HepG2 (cell line): ENCODE measurements around the gene SMAD3. TPM values are rescaled to one million over a fixed set of nuclear protein-coding genes. Genes with fewer than 3 reads are reported as not detected.

Experiments used
- ATAC-seq: fragments of 200-7000 bp; cut with Tn5 transposase; 3 replicates; pipeline ENCODE4 v1.9.1; 2020; ENCODE audit warnings: mild to moderate bottlenecking, moderate library complexity
- BruUV-seq: library from RNA; stranded (reverse); fragments of 400-500 nt; replicated peaks from 2 replicates; lab custom pipeline; 2021; lab: Mats Ljungman, UMichigan
- CTCF ChIA-PET: fragments of 300-600 bp; formaldehyde crosslinking; extraction: SDS; loops from one replicate; lab custom pipeline; 2021; ENCODE audit warnings: low total read pairs, inconsistent platforms, low intra/inter-chr PET ratio; lab: Yijun Ruan, JAX
- POLR2A ChIA-PET: fragments of 350-600 bp; sonication (Branson Sonifier 250); formaldehyde crosslinking; loops from one replicate; lab custom pipeline; 2020; ENCODE audit warnings: antibody characterized with exemption, inconsistent platforms; lab: Yijun Ruan, JAX
- DNase-seq: peaks from one replicate; pipeline ENCODE4 v3.0.0-alpha.2; 2015; ENCODE audit warnings: low spot score
- FAIRE-seq: peaks from 3 replicates; lab custom pipeline; 2011; peaks lifted over from hg19 to GRCh38; lab: Jason Lieb, UNC
- H2AFZ ChIP-seq: one replicate; pipeline ENCODE4 v1.6.1; 2011; ENCODE audit warnings: low read length, inconsistent platforms
- H3K27ac ChIP-seq: fragments of 300-600 bp; 3 replicates; pipeline ENCODE4 v1.8.0; 2011; ENCODE audit warnings: mixed run types, mild to moderate bottlenecking, mixed read lengths, low read length, inconsistent platforms; ENCODE audit not compliant: insufficient read depth; ENCODE audit errors: extremely low read length
- H3K27me3 ChIP-seq, 2 experiments: fragments of 200-600 bp in 1 of 2; 2 replicates in 1 of 2; 3 replicates in 1 of 2; pipeline versions ENCODE4 v1.6.0 to v1.8.0; 2011; ENCODE audit warnings: low read length in 2 of 2, mild to moderate bottlenecking in 2 of 2, moderate library complexity in 2 of 2, inconsistent platforms in 1 of 2; ENCODE audit not compliant: insufficient read depth in 2 of 2, control insufficient read depth in 1 of 2
- H3K36me3 ChIP-seq, 2 experiments: fragments of 200-600 bp in 1 of 2; replicated peaks in 1 of 2; 2 replicates in 1 of 2; 3 replicates in 1 of 2; pipeline versions ENCODE4 v1.5.1 to v1.8.0; 2011; ENCODE audit warnings: low read length in 2 of 2, inconsistent platforms in 1 of 2; ENCODE audit not compliant: insufficient read depth in 2 of 2, control insufficient read depth in 1 of 2
- H3K4me1 ChIP-seq: 2 replicates; pipeline ENCODE4 v1.5.1; 2012; ENCODE audit warnings: low read length, inconsistent platforms; ENCODE audit not compliant: insufficient read depth
- H3K4me2 ChIP-seq: 2 replicates; pipeline ENCODE4 v1.6.0; 2011; ENCODE audit warnings: low read depth, low read length, inconsistent platforms
- H3K4me3 ChIP-seq, 3 experiments: fragments of 200-600 bp in 1 of 3; sonication (generic), shearing (Covaris generic) in 1 of 3; replicated peaks in 1 of 3; 2 replicates each; pipeline ENCODE4 v1.5.1; 2011 to 2016; ENCODE audit warnings: low read length in 3 of 3, inconsistent platforms in 2 of 3, low read depth in 2 of 3, mild to moderate bottlenecking in 2 of 3, control low read depth in 1 of 3, mixed read lengths in 1 of 3; ENCODE audit not compliant: insufficient read depth in 1 of 3
- H3K79me2 ChIP-seq: one replicate; pipeline ENCODE4 v1.6.1; 2011; ENCODE audit warnings: low read length, inconsistent platforms; ENCODE audit not compliant: insufficient read depth
- H3K9ac ChIP-seq: 2 replicates; pipeline ENCODE4 v1.6.0; 2011; ENCODE audit warnings: mild to moderate bottlenecking, low read depth, low read length, inconsistent platforms; ENCODE audit not compliant: insufficient read depth
- H3K9me3 ChIP-seq: 2 replicates; pipeline ENCODE4 v1.5.1; 2012; ENCODE audit warnings: mild to moderate bottlenecking, low read length
- H4K20me1 ChIP-seq: 2 replicates; pipeline ENCODE4 v1.6.0; 2011; ENCODE audit warnings: inconsistent platforms, mild to moderate bottlenecking, low read length, moderate library complexity; ENCODE audit not compliant: insufficient read depth
- ATF5 ChIP-seq: sonication (generic); formaldehyde crosslinking; IDR thresholded peaks from 2 replicates; pipeline ENCODE4 v1.4.0; 2020; ENCODE audit warnings: mild to moderate bottlenecking, low read depth, missing genetic modification reagents
- CC2D1A ChIP-seq: sonication (generic); formaldehyde crosslinking; IDR thresholded peaks from 2 replicates; pipeline ENCODE4 v1.8.1; 2023; ENCODE audit warnings: mild to moderate bottlenecking, missing genetic modification reagents
- HMG20A ChIP-seq: IDR thresholded peaks from 2 replicates; pipeline ENCODE4 v1.6.1; 2016; ENCODE audit warnings: borderline replicate concordance
- KLF9 ChIP-seq: IDR thresholded peaks from 2 replicates; pipeline ENCODE4 v1.6.1; 2016; ENCODE audit warnings: low read depth
- PAWR ChIP-seq: sonication (generic); formaldehyde crosslinking; IDR thresholded peaks from 2 replicates; pipeline ENCODE4 v1.4.0; 2020; ENCODE audit warnings: missing genetic modification reagents, mild to moderate bottlenecking, borderline replicate concordance
- PRPF4 ChIP-seq: fragments of 200-400 bp; formaldehyde crosslinking; IDR thresholded peaks from 2 replicates; pipeline ENCODE4 v1.6.1; 2016; ENCODE audit warnings: low read length, low read depth; ENCODE audit not compliant: poor library complexity, severe bottlenecking
- ZFP36 ChIP-seq: fragments of 150-350 bp; IDR thresholded peaks from 2 replicates; pipeline ENCODE4 v1.6.1; 2018; ENCODE audit warnings: borderline replicate concordance, low read length, low read depth; ENCODE audit not compliant: partially characterized antibody
- ZNF121 ChIP-seq: sonication (generic); formaldehyde crosslinking; IDR thresholded peaks from 2 replicates; pipeline ENCODE4 v1.5.0; 2020; ENCODE audit warnings: mild to moderate bottlenecking, missing genetic modification reagents
- ZNF326 ChIP-seq: sonication (generic); formaldehyde crosslinking; IDR thresholded peaks from 2 replicates; pipeline ENCODE4 v1.4.0; 2020; ENCODE audit warnings: missing genetic modification reagents, borderline replicate concordance
- ZNF414 ChIP-seq: sonication (generic); formaldehyde crosslinking; IDR thresholded peaks from 2 replicates; pipeline ENCODE4 v1.5.0; 2020; ENCODE audit warnings: missing genetic modification reagents
- ZNF431 ChIP-seq: sonication (generic); formaldehyde crosslinking; IDR thresholded peaks from 2 replicates; pipeline ENCODE4 v1.9.0; 2022; ENCODE audit warnings: missing genetic modification reagents, low read depth, mild to moderate bottlenecking, borderline replicate concordance
- ZNF598 ChIP-seq: sonication (generic); formaldehyde crosslinking; IDR thresholded peaks from 2 replicates; pipeline ENCODE4 v1.5.1; 2020; ENCODE audit warnings: mild to moderate bottlenecking, missing genetic modification reagents, borderline replicate concordance
- ZNF616 ChIP-seq: sonication (generic); formaldehyde crosslinking; IDR thresholded peaks from 2 replicates; pipeline ENCODE4 v1.5.0; 2020; ENCODE audit warnings: low read depth, mild to moderate bottlenecking, missing genetic modification reagents
- ZNF7 ChIP-seq: IDR thresholded peaks from 2 replicates; pipeline ENCODE4 v1.6.1; 2016; ENCODE audit warnings: missing biosample characterization, missing genetic modification reagents
- ZNF839 ChIP-seq: sonication (generic); formaldehyde crosslinking; IDR thresholded peaks from 2 replicates; pipeline ENCODE4 v1.4.0; 2020; ENCODE audit warnings: missing genetic modification reagents, mild to moderate bottlenecking, borderline replicate concordance
- WGBS: methylation state at CpG from one replicate; pipeline ENCODE4 v1.1.6; 2017; ENCODE audit warnings: low lambda C conversion rate; 5-methylcytosine and 5-hydroxymethylcytosine counted together
- in situ Hi-C: cut with HindIII; loops from 2 replicates; pipeline ENCODE4 v1.10.0; 2017; ENCODE audit warnings: low pct_unique_long_range_greater_than_20kb; ENCODE audit not compliant: extremely low pct_ligation_motif_present
- intact Hi-C: fragments of 100-400 bp; cut with micrococcal nuclease; formaldehyde crosslinking; loops from one replicate; pipeline ENCODE4 v1.10.0; 2022; ENCODE audit not compliant: unreplicated experiment
- polyA plus RNA-seq, 8 experiments: library from polyadenylated mRNA; depleted of rRNA in 3 of 8; stranded (reverse) in 7 of 8; unstranded in 1 of 8; fragments of >200 nt; fragmentation: Illumina TruSeq in 4 of 8; extraction: Trizol in 4 of 8; gene quantifications; 2 replicates each; pipeline versions ENCODE4 v1.2.1 to v1.2.3, GENCODE V29; 2011 to 2016; ENCODE audit warnings: low read depth in 4 of 8, missing spikeins in 1 of 8, mixed read lengths in 1 of 8; ENCODE audit not compliant: insufficient read depth in 1 of 8
- total RNA-seq, 5 experiments: library from RNA; depleted of rRNA; stranded (reverse); fragments of >200 nt; fragmentation: Illumina TruSeq; extraction: Trizol; gene quantifications; 2 replicates each; pipeline ENCODE4 v1.2.3, GENCODE V29; 2016; ENCODE audit warnings: low read depth in 1 of 5
- TF ChIP-seq, protein P1 (sequence below): sonication (generic); formaldehyde crosslinking; IDR thresholded peaks from 2 replicates; pipeline ENCODE4 v1.4.0; 2020; ENCODE audit warnings: missing genetic modification reagents, low read depth, mild to moderate bottlenecking, borderline replicate concordance

Gene SMAD3
- total and polyA plus RNA-seq, 2 of the 13 experiments (the other 11 are each of a cell fraction or from before 2014, with no cell fraction given) = 8.6 to 56.3 TPM

DNA sequence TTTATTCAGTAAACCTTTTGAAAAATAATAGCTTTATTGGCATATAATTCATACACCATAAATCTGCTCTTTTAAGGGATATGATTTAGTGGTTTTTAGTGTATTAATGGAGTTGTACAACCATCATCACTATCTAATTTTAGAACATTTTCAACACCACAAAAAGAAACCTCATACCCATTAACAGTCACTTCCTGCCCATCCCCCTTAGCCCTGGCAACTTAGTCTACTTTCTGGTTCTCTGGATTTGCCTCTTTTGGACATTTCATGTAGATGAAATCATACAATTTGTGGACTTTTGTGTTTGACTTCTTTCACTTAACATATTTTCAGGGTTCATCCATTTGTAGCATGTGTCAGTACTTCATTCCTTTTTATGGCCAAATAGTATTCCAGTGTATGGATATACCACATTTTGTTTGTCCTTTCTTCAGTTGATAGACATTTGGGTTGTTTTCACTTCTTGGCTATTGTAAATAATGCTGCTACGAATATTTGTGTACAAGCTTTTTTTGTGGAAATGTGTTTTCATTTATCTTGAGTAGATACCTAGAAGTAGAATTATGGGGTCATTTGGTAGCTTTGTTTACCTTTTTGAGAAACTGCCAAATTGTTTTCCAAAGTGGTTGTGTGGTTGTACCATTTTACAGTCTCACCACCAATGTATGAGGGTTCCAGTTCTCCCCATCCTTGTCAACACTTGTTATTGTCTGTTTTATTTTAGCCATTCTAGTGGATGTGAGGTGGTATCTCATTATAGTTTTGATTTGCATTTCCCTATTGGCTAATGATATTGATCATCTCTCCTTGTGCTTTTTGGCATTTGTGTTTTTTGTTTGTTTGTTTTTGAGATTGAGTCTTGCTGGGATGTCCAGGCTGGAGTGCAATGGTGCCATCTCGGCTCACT is 45.8 kb downstream of the SMAD3 start:
- Histone ChIP-seq H3K9ac (no peak overlapping the region), H3K27ac (no peak overlapping the region), H3K4me2 (no peak overlapping the region), H4K20me1 (peaks cover 63% of the 10 kb centered on the region), H3K9me3 (no peaks in the 10 kb centered on the region), H3K4me3 (no peak overlapping the region), H3K79me2 (peaks cover 84% of the 10 kb centered on the region), H3K36me3 (peaks cover 2 to 19% of the 10 kb centered on the region in 2 experiments; a peak in 2 of 5 replicates), H3K27me3 (no peaks in the 10 kb centered on the region), H3K4me1 (peaks cover 73% of the 10 kb centered on the region), H2AFZ (no peak overlapping the region)
- WGBS = 98% methylated on average over 2 of the region's 2 CpGs
- FAIRE-seq (no peak), ATAC-seq (no peak), DNase-seq (no peak)
- no TSS peak for BruUV-seq
- POLR2A ChIA-PET = no interaction called here
- peak; percentile 99 for TF ChIP-seq ZNF7 (CRISPR knock-in tag)
- 0 out of 2 replicates have a peak, but pooled peaks have one; percentile 21 for TF ChIP-seq ZNF121 (CRISPR knock-in tag)
- TF ChIP-seq ZNF326 (CRISPR knock-in tag) = no peak
- in situ Hi-C loops = no loop called here
- CTCF ChIA-PET = no interaction called here
- intact Hi-C loops = no loop called here

GRCh38 chr15:67114046-67114445 is 48.6 kb downstream of the SMAD3 start:
- 100% methylated on average over 8 of the region's 8 CpGs for WGBS
- ATAC-seq (no peak), FAIRE-seq (no peak), DNase-seq (no peak)
- TF ChIP-seq CC2D1A (CRISPR knock-in tag) (no peak), ZNF839 (CRISPR knock-in tag) (no peak), ZNF616 (CRISPR knock-in tag) (no peak), HMG20A (no peak), ZNF414 (no peak), ZNF598 (CRISPR knock-in tag) (no peak), ATF5 (CRISPR knock-in tag) (no peak), ZFP36 (no peak), ZNF431 (CRISPR knock-in tag) (no peak), PAWR (CRISPR knock-in tag) (no peak), KLF9 (CRISPR knock-in tag) (no peak), PRPF4 (no peak)
- TF ChIP-seq, protein P1, sequence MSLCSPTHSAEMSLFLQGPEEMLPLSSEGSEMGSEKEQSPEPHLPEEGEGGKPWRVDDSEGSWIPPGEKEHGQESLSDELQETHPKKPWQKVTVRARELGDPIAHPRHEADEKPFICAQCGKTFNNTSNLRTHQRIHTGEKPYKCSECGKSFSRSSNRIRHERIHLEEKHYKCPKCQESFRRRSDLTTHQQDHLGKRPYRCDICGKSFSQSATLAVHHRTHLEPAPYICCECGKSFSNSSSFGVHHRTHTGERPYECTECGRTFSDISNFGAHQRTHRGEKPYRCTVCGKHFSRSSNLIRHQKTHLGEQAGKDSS (CRISPR knock-in tag) = no peak
- intact Hi-C loops = no loop called here
- Histone ChIP-seq H3K36me3 (peaks cover 0 to 25% of the 10 kb centered on the region in 2 experiments; a peak in 3 of 5 replicates), H3K79me2 (peaks cover 91% of the 10 kb centered on the region), H3K9ac (no peak overlapping the region), H3K4me1 (peaks cover 73% of the 10 kb centered on the region), H2AFZ (no peak overlapping the region), H3K4me3 (no peak overlapping the region), H3K4me2 (no peak overlapping the region), H3K9me3 (no peaks in the 10 kb centered on the region), H3K27ac (no peak overlapping the region), H3K27me3 (no peaks in the 10 kb centered on the region), H4K20me1 (peaks cover 77% of the 10 kb centered on the region)
- ChIA-PET CTCF (no interaction called here), POLR2A (no interaction called here)
- in situ Hi-C loops = no loop called here
- no TSS peak for BruUV-seq
